K562 (cell line): ENCODE measurements around the gene PIK3C2B. TPM values are rescaled to one million over a fixed set of nuclear protein-coding genes. Genes with fewer than 3 reads are reported as not detected.

Experiments used
- ATAC-seq: fragments of 200-7000 bp; cut with Tn5 transposase; 3 replicates; pipeline ENCODE4 v1.9.1; 2020; ENCODE audit warnings: moderate library complexity
- BruUV-seq: library from RNA; stranded (reverse); fragments of 400-500 nt; replicated peaks from 2 replicates; lab custom pipeline; 2021; lab: Mats Ljungman, UMichigan
- CTCF ChIA-PET: fragments of 300-600 bp; formaldehyde crosslinking; extraction: SDS; loops from one replicate; lab custom pipeline; 2021; ENCODE audit warnings: low intra/inter-chr PET ratio; lab: Yijun Ruan, JAX
- POLR2A ChIA-PET: fragments of 300-600, 350-650 bp; sonication (Branson Sonifier 250); formaldehyde crosslinking; extraction: SDS; loops from one replicate; lab custom pipeline; 2021; ENCODE audit warnings: antibody characterized with exemption, inconsistent platforms; lab: Yijun Ruan, JAX
- DNase-seq, 4 experiments: peaks; one replicate each; pipeline versions ENCODE4 v3.0.0 to v3.0.0-alpha.2; 2011 to 2018; ENCODE audit warnings: low spot score in 3 of 4, mixed read lengths in 3 of 4; ENCODE audit errors: extremely low read depth in 1 of 4
- FAIRE-seq: peaks from 2 replicates; lab custom pipeline; 2011; peaks lifted over from hg19 to GRCh38; lab: Jason Lieb, UNC
- H2AFZ ChIP-seq: 2 replicates; pipeline ENCODE4 v1.6.0; 2011; ENCODE audit warnings: low read depth, low read length, control low read depth, inconsistent platforms
- H3K27ac ChIP-seq: fragments of 200-600 bp; 3 replicates; pipeline ENCODE4 v1.8.0; 2011; ENCODE audit warnings: low read depth, mild to moderate bottlenecking, control low read depth, inconsistent platforms, low read length, moderate library complexity, mixed read lengths; ENCODE audit errors: extremely low read depth
- H3K27me3 ChIP-seq, 2 experiments: fragments of 300-600 bp in 1 of 2; 2 replicates in 1 of 2; 3 replicates in 1 of 2; pipeline versions ENCODE4 v1.6.0 to v1.8.0; 2011; ENCODE audit warnings: inconsistent platforms in 2 of 2, low read length in 2 of 2, mild to moderate bottlenecking in 1 of 2, mixed read lengths in 1 of 2, moderate library complexity in 1 of 2; ENCODE audit not compliant: control insufficient read depth in 2 of 2, insufficient read depth in 2 of 2
- H3K36me3 ChIP-seq: fragments of 300-600 bp; 3 replicates; pipeline ENCODE4 v1.8.0; 2011; ENCODE audit warnings: mild to moderate bottlenecking, low read length, inconsistent platforms; ENCODE audit not compliant: control insufficient read depth, insufficient read depth
- H3K4me1 ChIP-seq, 2 experiments: fragments of 200-600 bp in 1 of 2; replicated peaks in 1 of 2; 2 replicates in 1 of 2; 3 replicates in 1 of 2; pipeline versions ENCODE4 v1.5.1 to v1.8.0; 2011; ENCODE audit warnings: inconsistent platforms in 2 of 2, low read length in 2 of 2, mild to moderate bottlenecking in 1 of 2, mixed read lengths in 1 of 2, moderate library complexity in 1 of 2; ENCODE audit not compliant: control insufficient read depth in 2 of 2, insufficient read depth in 2 of 2
- H3K4me2 ChIP-seq: 2 replicates; pipeline ENCODE4 v1.6.1; 2011; ENCODE audit warnings: low read length, control low read depth, inconsistent platforms, mixed read lengths; ENCODE audit not compliant: insufficient read depth
- H3K4me3 ChIP-seq: fragments of 200-600 bp; sonication (generic), shearing (Covaris generic); 2 replicates; pipeline ENCODE4 v1.5.1; 2016; ENCODE audit warnings: control low read depth, inconsistent platforms
- H3K79me2 ChIP-seq: fragments of 200-600 bp; 3 replicates; pipeline ENCODE4 v1.8.0; 2011; ENCODE audit warnings: low read length, inconsistent platforms; ENCODE audit not compliant: control insufficient read depth, insufficient read depth
- H3K9ac ChIP-seq, 2 experiments: 2 replicates each; pipeline versions ENCODE4 v1.6.0 to v1.6.1; 2011; ENCODE audit warnings: low read depth in 2 of 2, low read length in 2 of 2, control low read depth in 1 of 2, inconsistent platforms in 1 of 2, mild to moderate bottlenecking in 1 of 2, mixed read lengths in 1 of 2; ENCODE audit not compliant: insufficient read depth in 1 of 2
- H3K9me1 ChIP-seq: one replicate; pipeline ENCODE4 v1.6.0; 2011; ENCODE audit warnings: inconsistent platforms, mild to moderate bottlenecking, low read length, moderate library complexity; ENCODE audit not compliant: control insufficient read depth, insufficient read depth
- H3K9me3 ChIP-seq: replicated peaks from 2 replicates; pipeline ENCODE4 v1.5.1; 2011; ENCODE audit warnings: low read depth, low read length, inconsistent platforms; ENCODE audit not compliant: control insufficient read depth, insufficient read depth
- H4K20me1 ChIP-seq: replicated peaks from 2 replicates; pipeline ENCODE4 v1.6.1; 2011; ENCODE audit warnings: low read length, inconsistent platforms, mixed read lengths; ENCODE audit not compliant: control insufficient read depth, insufficient read depth
- ARID1B ChIP-seq: fragments of 450-650 bp; IDR thresholded peaks from 2 replicates; pipeline ENCODE4 v1.6.1; 2016; ENCODE audit warnings: antibody characterized with exemption, mild to moderate bottlenecking, inconsistent platforms
- CBX5 ChIP-seq: IDR thresholded peaks from 2 replicates; pipeline ENCODE4 v1.6.1; 2014; ENCODE audit warnings: low read depth, borderline replicate concordance
- CC2D1A ChIP-seq: fragments of 450-650 bp; IDR thresholded peaks from 2 replicates; pipeline ENCODE4 v1.6.1; 2017; ENCODE audit warnings: mild to moderate bottlenecking
- DPF2 ChIP-seq: fragments of 450-650 bp; IDR thresholded peaks from 2 replicates; pipeline ENCODE4 v1.6.1; 2016
- EHMT2 ChIP-seq: fragments of 450-650 bp; IDR thresholded peaks from 2 replicates; pipeline ENCODE4 v1.6.1; 2018; ENCODE audit warnings: antibody characterized with exemption
- EZH2 ChIP-seq: IDR thresholded peaks from 2 replicates; pipeline ENCODE4 v1.6.1; 2012; ENCODE audit warnings: low read depth, mild to moderate bottlenecking, inconsistent platforms, low read length, borderline replicate concordance
- FOSL1 ChIP-seq: fragments of 200-800 bp; sonication (Bioruptor generic); conservative IDR thresholded peaks from 2 replicates; pipeline ENCODE4 v1.6.1; 2016; ENCODE audit warnings: missing genetic modification characterization, missing compliant biosample characterization
- HDAC2 ChIP-seq: fragments of 450-650 bp; IDR thresholded peaks from 2 replicates; pipeline ENCODE4 v1.6.1; 2016; ENCODE audit warnings: mild to moderate bottlenecking
- HMG20A ChIP-seq: fragments of 450-650 bp; formaldehyde crosslinking; conservative IDR thresholded peaks from 2 replicates; pipeline ENCODE4 v1.4.0; 2020; ENCODE audit warnings: mild to moderate bottlenecking, mixed read lengths
- JUN ChIP-seq, 2 experiments: sonication (generic) in 1 of 2; formaldehyde crosslinking in 1 of 2; IDR thresholded peaks; 2 replicates each; pipeline versions ENCODE4 v1.6.1 to v1.8.0; 2012 to 2022; ENCODE audit warnings: borderline replicate concordance in 2 of 2, mild to moderate bottlenecking in 2 of 2, improper control_type of control experiment in 1 of 2, low read depth in 1 of 2, low read length in 1 of 2, missing genetic modification reagents in 1 of 2
- KAT2B ChIP-seq: IDR thresholded peaks from one replicate; pipeline ENCODE4 v1.6.1; 2012; ENCODE audit warnings: low read depth, mild to moderate bottlenecking, control low read depth, inconsistent platforms, low read length, moderate library complexity
- KLF16 ChIP-seq: IDR thresholded peaks from 2 replicates; pipeline ENCODE4 v1.6.1; 2016; ENCODE audit warnings: antibody characterized with exemption
- MYBL2 ChIP-seq, 2 experiments: fragments of 450-650 bp in 1 of 2; sonication (generic) in 1 of 2; formaldehyde crosslinking in 1 of 2; IDR thresholded peaks; 2 replicates each; pipeline versions ENCODE4 v1.6.1 to v1.8.1; 2017 to 2022; ENCODE audit warnings: borderline replicate concordance in 1 of 2, inconsistent platforms in 1 of 2, low read depth in 1 of 2, mild to moderate bottlenecking in 1 of 2, missing genetic modification reagents in 1 of 2, moderate library complexity in 1 of 2
- RBM14 ChIP-seq: fragments of 200-400 bp; formaldehyde crosslinking; IDR thresholded peaks from 2 replicates; pipeline ENCODE4 v1.6.1; 2018; ENCODE audit warnings: low read depth, mild to moderate bottlenecking, low read length, moderate library complexity, borderline replicate concordance; ENCODE audit not compliant: insufficient read depth
- TRIM28 ChIP-seq: fragments of 450-650 bp; IDR thresholded peaks from 2 replicates; pipeline ENCODE4 v1.6.1; 2017
- XRCC3 ChIP-seq: fragments of 450-650 bp; IDR thresholded peaks from 2 replicates; pipeline ENCODE4 v1.6.1; 2017; ENCODE audit warnings: mild to moderate bottlenecking, moderate library complexity
- ZNF766 ChIP-seq: fragments of 200-800 bp; sonication (Bioruptor generic); conservative IDR thresholded peaks from 2 replicates; pipeline ENCODE4 v1.6.1; 2016; ENCODE audit warnings: missing genetic modification characterization, missing compliant biosample characterization
- ZNF79 ChIP-seq: fragments of 250-450 bp; sonication (Bioruptor Pico); IDR thresholded peaks from 2 replicates; pipeline ENCODE4 v1.4.0; 2020; ENCODE audit warnings: low read depth, mild to moderate bottlenecking, moderate library complexity
- ZNF830 ChIP-seq: fragments of 250-450 bp; sonication (Bioruptor Pico); IDR thresholded peaks from 2 replicates; pipeline ENCODE4 v1.5.0; 2021; ENCODE audit warnings: mild to moderate bottlenecking
- WGBS: fragments of 100-300 bp; shearing (Covaris generic); methylation state at CpG from one replicate; pipeline ENCODE4 v1.1.6; 2016; ENCODE audit warnings: low coverage, mixed read lengths; ENCODE audit not compliant: insufficient coverage; ENCODE audit errors: missing lambda C conversion rate; 5-methylcytosine and 5-hydroxymethylcytosine counted together
- in situ Hi-C: fragments of 300-500 bp; cut with MboI; formaldehyde crosslinking; loops from 4 replicates; pipeline ENCODE4 v1.15.0; 2018; ENCODE audit warnings: inconsistent platforms, mixed read lengths
- intact Hi-C: fragments of 100-400 bp; cut with micrococcal nuclease; formaldehyde crosslinking; loops from 2 replicates; pipeline ENCODE4 v1.14.2; 2022
- polyA plus RNA-seq, 8 experiments: library from polyadenylated mRNA; depleted of rRNA in 4 of 8; stranded (reverse) in 5 of 8; unstranded in 3 of 8; fragments of >200 nt; fragmentation: Nextera tagmentation in 2 of 8; fragmentation: Illumina TruSeq in 1 of 8; extraction: Ambion mirVana in 2 of 8; extraction: Trizol in 1 of 8; gene quantifications; 2 replicates each; pipeline versions ENCODE4 v1.2.1 to v1.2.3, GENCODE V29; 2011 to 2014; ENCODE audit warnings: inconsistent platforms in 1 of 8, missing spikeins in 1 of 8
- total RNA-seq, 7 experiments: library from RNA; depleted of rRNA in 6 of 7; stranded (reverse); fragments of >200 nt in 6 of 7; fragmentation: Illumina TruSeq in 2 of 7; extraction: Trizol in 2 of 7; gene quantifications; 2 replicates each; pipeline versions ENCODE4 v1.2.1 to v1.2.3, GENCODE V29; 2011 to 2021; ENCODE audit warnings: low replicate concordance in 1 of 7
- TF ChIP-seq, protein P1 (sequence below): fragments of 450-650 bp; IDR thresholded peaks from 2 replicates; pipeline ENCODE4 v1.6.1; 2016; ENCODE audit warnings: mild to moderate bottlenecking

The PIK3C2B gene
- total and polyA plus RNA-seq, 9 of the 15 experiments (the other 6 are each of a cell fraction or from before 2014, with no cell fraction given), result 0.10 to 2.9 (median 0.72) TPM

DNA sequence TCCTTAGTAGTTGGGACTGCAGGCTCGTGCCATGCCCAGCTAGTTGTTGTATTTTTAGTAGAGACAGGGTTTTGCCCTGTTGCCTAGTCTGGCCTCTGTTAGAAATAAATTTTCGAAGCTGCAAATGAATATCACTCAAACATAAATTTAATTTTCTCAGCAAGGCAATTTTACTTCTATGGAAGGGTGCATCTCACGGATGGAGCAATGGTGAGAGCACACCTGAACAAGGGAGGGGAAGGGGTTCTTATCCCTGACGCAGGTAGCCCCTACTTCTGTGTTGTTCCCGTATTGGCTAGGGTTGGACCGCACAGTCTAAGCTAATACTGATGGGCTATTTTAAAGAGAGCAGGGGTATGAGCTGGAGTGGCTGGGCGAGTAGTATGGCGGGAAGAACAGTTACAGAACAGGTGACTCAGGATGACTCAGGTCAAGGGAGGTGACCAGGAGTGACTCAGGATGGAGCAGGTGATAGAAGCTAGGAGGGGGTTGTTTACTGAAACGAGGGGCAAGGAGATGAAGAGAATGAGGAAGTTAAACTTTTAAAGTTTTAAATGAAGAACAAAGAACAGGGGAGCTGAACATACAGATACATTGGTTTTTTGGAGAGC is 29.1 kb upstream of the PIK3C2B start:
- Histone ChIP-seq H2AFZ (no peak overlapping the region), H4K20me1 (peaks cover 11% of the 10 kb centered on the region; the same call in 1 of the 2 replicates), H3K9me1 (peaks cover 2% of the 10 kb centered on the region), H3K9ac (no peak overlapping the region), H3K9me3 (peaks cover 6% of the 10 kb centered on the region; the same call in 1 of the 2 replicates), H3K4me1 (peaks cover 23 to 26% of the 10 kb centered on the region in 2 experiments), H3K27ac (peak overlapping the region; percentile 27; the same call in 2 of the 3 replicates), H3K27me3 (no peaks in the 10 kb centered on the region), H3K4me3 (no peak overlapping the region), H3K4me2 (peak overlapping the region; percentile 20), H3K36me3 (peaks cover 82% of the 10 kb centered on the region), H3K79me2 (peaks cover 65% of the 10 kb centered on the region)
- POLR2A ChIA-PET, result interaction anchor here (0.6 to 8.8 kb wide), 6 partner anchors 7 to 283 kb away, joined by 3 to 91 read pairs (median 6); partner anchors contain the start of gene MDM4
- in situ Hi-C loops (no loop called here), intact Hi-C loops (no loop called here)
- WGBS, result 82% methylated on average over 9 of the region's 9 CpGs
- FAIRE-seq, result no peak
- peak in 1 of 4 experiments; percentile 42 for DNase-seq
- CTCF ChIA-PET, result no interaction called here
- BruUV-seq, result no TSS peak
- no peak for ATAC-seq
- TF ChIP-seq ARID1B, result peak; percentile 67
- TF ChIP-seq FOSL1 (tag), result peak; percentile 87
- TF ChIP-seq EZH2, result no peak
- peak; percentile 31; the same call in 1 of the 2 replicates for TF ChIP-seq MYBL2 (IDR thresholded peaks at IDR 0.05; ENCODE audit: low read depth)
- TF ChIP-seq MYBL2 (CRISPR knock-in tag; IDR thresholded peaks at IDR 0.05; ENCODE audit: borderline replicate concordance), result no peak
- no peak for TF ChIP-seq HMG20A (CRISPR knock-in tag)
- no peak for TF ChIP-seq ZNF766 (CRISPR knock-in tag)
- TF ChIP-seq HDAC2, result no peak
- TF ChIP-seq ZNF830 (CRISPR knock-in tag), result no peak
- peak; percentile 72; the same call in 1 of the 2 replicates for TF ChIP-seq CBX5
- no peak for TF ChIP-seq KAT2B
- peak; percentile 76 for TF ChIP-seq TRIM28
- TF ChIP-seq DPF2, result peak; percentile 56; the same call in 1 of the 2 replicates
- TF ChIP-seq, protein P1, sequence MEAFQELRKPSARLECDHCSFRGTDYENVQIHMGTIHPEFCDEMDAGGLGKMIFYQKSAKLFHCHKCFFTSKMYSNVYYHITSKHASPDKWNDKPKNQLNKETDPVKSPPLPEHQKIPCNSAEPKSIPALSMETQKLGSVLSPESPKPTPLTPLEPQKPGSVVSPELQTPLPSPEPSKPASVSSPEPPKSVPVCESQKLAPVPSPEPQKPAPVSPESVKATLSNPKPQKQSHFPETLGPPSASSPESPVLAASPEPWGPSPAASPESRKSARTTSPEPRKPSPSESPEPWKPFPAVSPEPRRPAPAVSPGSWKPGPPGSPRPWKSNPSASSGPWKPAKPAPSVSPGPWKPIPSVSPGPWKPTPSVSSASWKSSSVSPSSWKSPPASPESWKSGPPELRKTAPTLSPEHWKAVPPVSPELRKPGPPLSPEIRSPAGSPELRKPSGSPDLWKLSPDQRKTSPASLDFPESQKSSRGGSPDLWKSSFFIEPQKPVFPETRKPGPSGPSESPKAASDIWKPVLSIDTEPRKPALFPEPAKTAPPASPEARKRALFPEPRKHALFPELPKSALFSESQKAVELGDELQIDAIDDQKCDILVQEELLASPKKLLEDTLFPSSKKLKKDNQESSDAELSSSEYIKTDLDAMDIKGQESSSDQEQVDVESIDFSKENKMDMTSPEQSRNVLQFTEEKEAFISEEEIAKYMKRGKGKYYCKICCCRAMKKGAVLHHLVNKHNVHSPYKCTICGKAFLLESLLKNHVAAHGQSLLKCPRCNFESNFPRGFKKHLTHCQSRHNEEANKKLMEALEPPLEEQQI, result 0 out of 2 replicates have a peak, but pooled peaks have one; percentile 43
- 0 out of 2 replicates have a peak, but pooled peaks have one; percentile 31 for TF ChIP-seq CC2D1A
- peak; percentile 84; the same call in 1 of the 2 replicates for TF ChIP-seq XRCC3
- no peak for TF ChIP-seq RBM14
- TF ChIP-seq EHMT2, result no peak
- TF ChIP-seq ZNF79 (CRISPR knock-in tag), result no peak
- peak; percentile 66 for TF ChIP-seq JUN (IDR thresholded peaks at IDR 0.05; ENCODE audit: borderline replicate concordance, low read depth, low read length)
- TF ChIP-seq JUN (CRISPR knock-in tag; IDR thresholded peaks at IDR 0.05; ENCODE audit: borderline replicate concordance), result no peak
- TF ChIP-seq KLF16, result no peak
